ENCODE data around the gene LRIT1.

GRCh38 chr10:84264611-84265141, 23.3 kb upstream of the LRIT1 start:
- peak; percentile 99 for TF ChIP-seq CTCF (IDR thresholded peaks at IDR 0.05; ENCODE audit: insufficient read depth, low read depth, low read length)
- TF ChIP-seq EZH2 (IDR thresholded peaks at IDR 0.05; ENCODE audit: insufficient read depth, low read length) = no peak
